HL-60 (cell line): Measurements from ENCODE around the gene WHAMM.
"Not testable (repeated sequence)": the region's sequence is repeated elsewhere in the genome, so short reads cannot be mapped to it uniquely, and the experiment has no call there.

ENCODE experiments used
- CTCF ChIP-seq: IDR thresholded peaks from one replicate; pipeline ENCODE4 v1.5.1; 2011; ENCODE audit warnings: low read length, control low read depth, inconsistent platforms; ENCODE audit not compliant: insufficient read depth
- GABPA ChIP-seq: IDR thresholded peaks from 2 replicates; pipeline ENCODE4 v1.6.1; 2012; ENCODE audit warnings: low read depth
- POLR2AphosphoS5 ChIP-seq: IDR thresholded peaks from 2 replicates; pipeline ENCODE4 v1.6.1; 2012; ENCODE audit warnings: low read depth
- REST ChIP-seq: IDR thresholded peaks from 2 replicates; pipeline ENCODE4 v1.6.1; 2012; ENCODE audit warnings: low read depth; ENCODE audit not compliant: insufficient replicate concordance

- TF ChIP-seq CTCF, POLR2AphosphoS5, GABPA, REST: not testable (repeated sequence)
Measured at GRCh38 chr15:82865581-82865980, 56.2 kb downstream of the WHAMM start.
